ENCODE data around the gene HEATR9. TPM values are rescaled to one million over a fixed set of nuclear protein-coding genes. Genes with fewer than 3 reads are reported as not detected.

Gene HEATR9
- total RNA-seq, 1 donor from 2014 or later: not detected

DNA sequence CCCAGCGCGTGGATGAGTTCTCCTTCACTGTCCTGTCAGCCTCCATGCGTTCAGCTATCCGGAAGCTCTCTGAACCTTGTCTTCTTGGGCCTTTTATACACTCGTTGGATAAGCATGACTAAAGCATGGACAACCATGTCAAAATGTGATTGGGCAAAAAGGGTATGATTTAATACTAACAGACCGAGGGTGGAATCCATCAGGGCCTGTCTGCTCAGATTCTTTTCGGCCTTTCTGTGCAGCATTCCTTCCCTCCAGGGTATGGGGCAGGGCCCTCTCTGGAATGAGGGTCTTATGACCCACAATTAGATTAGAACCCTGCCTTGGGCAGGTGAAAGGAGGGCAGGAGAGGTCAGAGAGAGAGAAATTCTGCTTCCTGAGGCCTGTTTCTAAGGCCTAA is 25.5 kb upstream of the HEATR9 start:
- DNase-seq (ENCODE audit: extremely low spot score in 2 of 2): no peak
- intact Hi-C loops (cut with DNase I): no loop called here
- no peak for TF ChIP-seq POLR2A (IDR thresholded peaks at IDR 0.05)
- Histone ChIP-seq H3K4me3 (no peak overlapping the region), H3K27ac (no peak overlapping the region), H3K4me1 (no peaks in the 10 kb centered on the region), H3K9me3 (no peaks in the 10 kb centered on the region), H3K36me3 (no peaks in the 10 kb centered on the region), H3K27me3 (no peaks in the 10 kb centered on the region)

- Histone ChIP-seq H3K27me3 (no peaks in the 10 kb centered on the region), H3K4me1 (no peaks in the 10 kb centered on the region), H3K27ac (no peak overlapping the region), H3K4me3 (no peak overlapping the region), H3K36me3 (no peaks in the 10 kb centered on the region), H3K9me3 (no peaks in the 10 kb centered on the region)
- intact Hi-C loops (cut with DNase I): no loop called here
- TF ChIP-seq POLR2A (IDR thresholded peaks at IDR 0.05): no peak
- TF ChIP-seq, protein P1, sequence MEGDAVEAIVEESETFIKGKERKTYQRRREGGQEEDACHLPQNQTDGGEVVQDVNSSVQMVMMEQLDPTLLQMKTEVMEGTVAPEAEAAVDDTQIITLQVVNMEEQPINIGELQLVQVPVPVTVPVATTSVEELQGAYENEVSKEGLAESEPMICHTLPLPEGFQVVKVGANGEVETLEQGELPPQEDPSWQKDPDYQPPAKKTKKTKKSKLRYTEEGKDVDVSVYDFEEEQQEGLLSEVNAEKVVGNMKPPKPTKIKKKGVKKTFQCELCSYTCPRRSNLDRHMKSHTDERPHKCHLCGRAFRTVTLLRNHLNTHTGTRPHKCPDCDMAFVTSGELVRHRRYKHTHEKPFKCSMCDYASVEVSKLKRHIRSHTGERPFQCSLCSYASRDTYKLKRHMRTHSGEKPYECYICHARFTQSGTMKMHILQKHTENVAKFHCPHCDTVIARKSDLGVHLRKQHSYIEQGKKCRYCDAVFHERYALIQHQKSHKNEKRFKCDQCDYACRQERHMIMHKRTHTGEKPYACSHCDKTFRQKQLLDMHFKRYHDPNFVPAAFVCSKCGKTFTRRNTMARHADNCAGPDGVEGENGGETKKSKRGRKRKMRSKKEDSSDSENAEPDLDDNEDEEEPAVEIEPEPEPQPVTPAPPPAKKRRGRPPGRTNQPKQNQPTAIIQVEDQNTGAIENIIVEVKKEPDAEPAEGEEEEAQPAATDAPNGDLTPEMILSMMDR (IDR thresholded peaks at IDR 0.05): no peak
- no peak for TF ChIP-seq POLR2AphosphoS5 (IDR thresholded peaks at IDR 0.05; ENCODE audit: insufficient read depth in 1 of 2, low read depth in 1 of 2)
- no peak for DNase-seq (ENCODE audit: extremely low spot score in 2 of 2)
Measured at GRCh38 chr17:35893751-35894150, 25.1 kb upstream of the HEATR9 start.

GRCh38 chr17:35892091-35893035 is 23.7 kb upstream of the HEATR9 start:
- Histone ChIP-seq H3K27ac (no peak overlapping the region), H3K4me1 (no peaks in the 10 kb centered on the region)
- intact Hi-C loops (cut with DNase I): no loop called here

DNA sequence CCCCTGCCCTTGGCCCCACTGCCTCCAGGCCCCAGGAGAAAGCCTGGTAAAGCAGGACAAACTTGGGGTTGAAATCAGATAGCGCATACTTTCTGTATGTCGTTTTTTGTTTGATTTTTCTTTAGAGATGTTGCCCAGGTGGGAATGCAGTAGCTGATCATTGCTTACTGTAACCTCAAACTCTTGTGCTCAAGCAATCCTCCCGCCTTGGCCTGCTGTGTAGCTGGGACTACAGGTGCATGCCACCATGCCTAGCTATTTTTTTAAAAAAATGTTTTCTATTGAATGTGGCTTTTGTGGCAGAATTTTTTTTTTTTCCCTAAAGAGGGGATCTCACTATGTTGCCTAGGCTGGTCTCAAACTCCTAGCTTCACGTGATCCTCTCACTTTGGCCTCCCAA is 22.6 kb upstream of the HEATR9 start:
- H3K36me3 ChIP-seq: no peaks in the 10 kb centered on the region
- no peak overlapping the region for H3K27ac ChIP-seq
- no peaks in the 10 kb centered on the region for H3K4me1 ChIP-seq
- TF ChIP-seq, protein P1 (IDR thresholded peaks at IDR 0.05): no peak
- TF ChIP-seq POLR2AphosphoS5 (IDR thresholded peaks at IDR 0.05; ENCODE audit: insufficient read depth in 1 of 2, low read depth in 1 of 2): no peak
- TF ChIP-seq POLR2A (IDR thresholded peaks at IDR 0.05): no peak
- DNase-seq (ENCODE audit: extremely low spot score in 2 of 2): no peak
- no peaks in the 10 kb centered on the region for H3K27me3 ChIP-seq
- intact Hi-C loops (cut with DNase I): no loop called here
- H3K4me3 ChIP-seq: no peak overlapping the region
- H3K9me3 ChIP-seq: no peaks in the 10 kb centered on the region

More at GRCh38 chr17:35892091-35893035, 23.7 kb upstream of the HEATR9 start:
- Histone ChIP-seq H3K27me3 (no peaks in the 10 kb centered on the region), H3K9me3 (no peaks in the 10 kb centered on the region), H3K36me3 (no peaks in the 10 kb centered on the region), H3K4me3 (no peak overlapping the region)
- no peak for DNase-seq (ENCODE audit: extremely low spot score in 2 of 2)
- TF ChIP-seq POLR2A (IDR thresholded peaks at IDR 0.05) (no peak), POLR2AphosphoS5 (IDR thresholded peaks at IDR 0.05; ENCODE audit: insufficient read depth in 1 of 2, low read depth in 1 of 2) (no peak)
- TF ChIP-seq, protein P1 (IDR thresholded peaks at IDR 0.05): no peak

- intact Hi-C loops (cut with DNase I): no loop called here
Measured at GRCh38 chr17:35890774-35891155, 22.1 kb upstream of the HEATR9 start.

More at GRCh38 chr17:35890774-35891155, 22.1 kb upstream of the HEATR9 start:
- Histone ChIP-seq H3K9me3 (no peaks in the 10 kb centered on the region), H3K4me3 (no peak overlapping the region), H3K27me3 (no peaks in the 10 kb centered on the region), H3K4me1 (no peaks in the 10 kb centered on the region), H3K27ac (no peak overlapping the region), H3K36me3 (no peaks in the 10 kb centered on the region)
- no peak for DNase-seq (ENCODE audit: extremely low spot score in 2 of 2)
- no peak for TF ChIP-seq POLR2A (IDR thresholded peaks at IDR 0.05)
- TF ChIP-seq, protein P1 (IDR thresholded peaks at IDR 0.05): no peak
- no peak for TF ChIP-seq POLR2AphosphoS5 (IDR thresholded peaks at IDR 0.05; ENCODE audit: insufficient read depth in 1 of 2, low read depth in 1 of 2)
